A673 (cell line): Measurements from ENCODE around the gene ZCCHC3. TPM values are rescaled to one million over a fixed set of nuclear protein-coding genes. Genes with fewer than 3 reads are reported as not detected.

Experiments
- BruUV-seq: library from RNA; stranded (reverse); fragments of 400-500 nt; replicated peaks from 2 replicates; lab custom pipeline; 2021; lab: Mats Ljungman, UMichigan
- CTCF ChIA-PET: fragments of 300-600 bp; sonication (Branson Sonifier 250); formaldehyde crosslinking; loops from one replicate; lab custom pipeline; 2022; ENCODE audit warnings: antibody characterized with exemption; lab: Charles Lee
- POLR2A ChIA-PET: fragments of 300-600 bp; sonication (Branson Sonifier 250); formaldehyde crosslinking; loops from one replicate; lab custom pipeline; 2022; ENCODE audit warnings: antibody characterized with exemption; ENCODE audit not compliant: low non-redundant PET; lab: Charles Lee
- DNase-seq: peaks from one replicate; pipeline ENCODE4 v3.0.0-alpha.2; 2015; ENCODE audit warnings: low spot score
- H3K27ac ChIP-seq: fragments of 200-600 bp; sonication (generic); 2 replicates; pipeline ENCODE4 v1.5.1; 2016; ENCODE audit warnings: mixed run types, low read depth, mild to moderate bottlenecking, mixed read lengths, antibody characterized with exemption, low read length; ENCODE audit not compliant: poor library complexity, severe bottlenecking
- H3K27me3 ChIP-seq: fragments of 200-600 bp; sonication (generic); replicated peaks from 2 replicates; pipeline ENCODE4 v1.6.1; 2017; ENCODE audit warnings: mixed run types, low read depth, mild to moderate bottlenecking, mixed read lengths, antibody characterized with exemption, low read length; ENCODE audit not compliant: insufficient read depth, poor library complexity
- H3K36me3 ChIP-seq: fragments of 200-600 bp; sonication (generic); 2 replicates; pipeline ENCODE4 v1.6.1; 2016; ENCODE audit warnings: mixed run types, mild to moderate bottlenecking, mixed read lengths, antibody characterized with exemption, low read length; ENCODE audit not compliant: insufficient read depth, poor library complexity, severe bottlenecking
- H3K4me1 ChIP-seq: fragments of 200-600 bp; sonication (generic); 2 replicates; pipeline ENCODE4 v1.6.1; 2017; ENCODE audit warnings: mixed run types, mild to moderate bottlenecking, mixed read lengths, antibody characterized with exemption, low read length; ENCODE audit not compliant: insufficient read depth, poor library complexity, severe bottlenecking
- H3K4me3 ChIP-seq: fragments of 200-600 bp; sonication (generic); 2 replicates; pipeline ENCODE4 v1.5.1; 2016; ENCODE audit warnings: low read depth, mixed run types, mild to moderate bottlenecking, mixed read lengths, low read length; ENCODE audit not compliant: poor library complexity, severe bottlenecking
- H3K9me3 ChIP-seq: fragments of 200-600 bp; sonication (generic); 2 replicates; pipeline ENCODE4 v1.6.1; 2016; ENCODE audit warnings: mixed run types, low read depth, mild to moderate bottlenecking, mixed read lengths, antibody characterized with exemption, low read length; ENCODE audit not compliant: poor library complexity, severe bottlenecking
- EZH2 ChIP-seq: fragments of 200-600 bp; sonication (generic); IDR thresholded peaks from 2 replicates; pipeline ENCODE4 v1.6.1; 2017; ENCODE audit warnings: borderline replicate concordance, low read depth, mild to moderate bottlenecking, mixed read lengths, antibody characterized with exemption, low read length; ENCODE audit not compliant: poor library complexity, severe bottlenecking
- intact Hi-C: fragments of 100-400 bp; cut with micrococcal nuclease; formaldehyde crosslinking; loops from one replicate; pipeline ENCODE4 v1.10.0; 2022; ENCODE audit not compliant: unreplicated experiment
- total RNA-seq: library from RNA; stranded (reverse); gene quantifications from 2 replicates; pipeline ENCODE4 v1.2.3, GENCODE V29; 2021
- TF ChIP-seq, protein P1 (sequence below): fragments of 300-800, 200-600 bp; sonication (generic); conservative IDR thresholded peaks from 2 replicates; pipeline ENCODE4 v1.5.1; 2017; ENCODE audit warnings: low read depth, mild to moderate bottlenecking, antibody characterized with exemption, low read length, moderate library complexity, mixed read lengths

ZCCHC3 gene
- total RNA-seq, 1 experiment from 2014 or later, result 39.6 TPM

GRCh38 chr20:270517-270916, 26.9 kb upstream of the ZCCHC3 start:
- no peak for TF ChIP-seq EZH2
- TF ChIP-seq, protein P1, sequence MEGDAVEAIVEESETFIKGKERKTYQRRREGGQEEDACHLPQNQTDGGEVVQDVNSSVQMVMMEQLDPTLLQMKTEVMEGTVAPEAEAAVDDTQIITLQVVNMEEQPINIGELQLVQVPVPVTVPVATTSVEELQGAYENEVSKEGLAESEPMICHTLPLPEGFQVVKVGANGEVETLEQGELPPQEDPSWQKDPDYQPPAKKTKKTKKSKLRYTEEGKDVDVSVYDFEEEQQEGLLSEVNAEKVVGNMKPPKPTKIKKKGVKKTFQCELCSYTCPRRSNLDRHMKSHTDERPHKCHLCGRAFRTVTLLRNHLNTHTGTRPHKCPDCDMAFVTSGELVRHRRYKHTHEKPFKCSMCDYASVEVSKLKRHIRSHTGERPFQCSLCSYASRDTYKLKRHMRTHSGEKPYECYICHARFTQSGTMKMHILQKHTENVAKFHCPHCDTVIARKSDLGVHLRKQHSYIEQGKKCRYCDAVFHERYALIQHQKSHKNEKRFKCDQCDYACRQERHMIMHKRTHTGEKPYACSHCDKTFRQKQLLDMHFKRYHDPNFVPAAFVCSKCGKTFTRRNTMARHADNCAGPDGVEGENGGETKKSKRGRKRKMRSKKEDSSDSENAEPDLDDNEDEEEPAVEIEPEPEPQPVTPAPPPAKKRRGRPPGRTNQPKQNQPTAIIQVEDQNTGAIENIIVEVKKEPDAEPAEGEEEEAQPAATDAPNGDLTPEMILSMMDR, result no peak
- no peaks in the 10 kb centered on the region for H3K9me3 ChIP-seq
- intact Hi-C loops, result no loop called here
- ChIA-PET CTCF (interaction anchor here (2.2 kb wide), 1 partner anchor 60 kb away, joined by 11 read pairs; no protein-coding TSS in a partner anchor), POLR2A (no interaction called here)
- H3K4me3 ChIP-seq, result no peak overlapping the region
- DNase-seq, result no peak
- no peak overlapping the region for H3K27ac ChIP-seq
- no TSS peak for BruUV-seq
- H3K27me3 ChIP-seq, result no peaks in the 10 kb centered on the region
- no peaks in the 10 kb centered on the region for H3K36me3 ChIP-seq
- peaks cover 5% of the 10 kb centered on the region for H3K4me1 ChIP-seq

DNA sequence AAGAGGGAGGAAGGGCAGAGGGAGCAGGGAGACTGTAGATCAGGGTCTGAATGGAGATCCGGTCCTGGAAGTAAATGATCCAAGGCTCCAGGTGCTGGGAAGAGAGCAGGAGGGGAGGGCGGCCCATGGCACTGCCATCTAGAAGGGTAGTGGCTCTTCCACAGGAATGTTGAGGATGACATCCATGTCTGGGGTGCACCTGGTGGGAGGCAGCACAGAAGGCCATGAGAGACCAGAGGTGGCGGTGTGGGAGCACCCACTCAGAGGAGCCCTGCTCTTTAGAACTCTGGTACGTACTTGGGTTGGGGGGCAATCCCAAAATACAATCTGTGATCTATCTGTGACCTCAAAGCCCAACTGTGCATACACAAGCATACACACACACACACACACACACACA, 26.3 kb upstream of the ZCCHC3 start:
- intact Hi-C loops, result no loop called here
- no TSS peak for BruUV-seq
- POLR2A ChIA-PET, result interaction anchor here (0.7 kb wide), 1 partner anchor 48 kb away, joined by 6 read pairs; no protein-coding TSS in a partner anchor
- H3K27me3 ChIP-seq, result no peaks in the 10 kb centered on the region
- DNase-seq, result no peak
- H3K9me3 ChIP-seq, result no peaks in the 10 kb centered on the region
- no peak for TF ChIP-seq EZH2
- TF ChIP-seq, protein P1, result no peak
- CTCF ChIA-PET, result no interaction called here
- H3K4me1 ChIP-seq, result peaks cover 5% of the 10 kb centered on the region
- H3K36me3 ChIP-seq, result no peaks in the 10 kb centered on the region
- H3K4me3 ChIP-seq, result no peak overlapping the region
- no peak overlapping the region for H3K27ac ChIP-seq

DNA sequence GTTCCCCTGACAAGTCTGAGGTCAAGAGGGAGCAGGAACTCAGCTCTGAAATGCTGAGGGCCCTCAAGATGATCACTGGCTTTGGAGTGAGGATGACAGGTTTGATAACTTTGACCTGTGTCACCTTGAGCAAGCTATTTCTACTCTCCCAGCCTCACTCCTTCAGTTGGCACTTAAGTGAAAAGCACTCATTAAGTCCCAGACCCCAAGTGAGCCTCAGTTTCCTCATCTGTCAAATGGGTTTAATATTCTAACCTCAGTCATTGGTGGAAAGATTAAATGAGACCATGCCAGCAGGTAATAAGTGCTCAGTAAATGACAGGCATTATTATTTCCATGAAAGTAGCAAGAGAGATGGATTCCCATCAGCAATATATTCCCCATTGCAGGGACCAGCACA, 25.8 kb upstream of the ZCCHC3 start:
- no TSS peak for BruUV-seq
- intact Hi-C loops, result no loop called here

More for the DNA sequence above, 25.8 kb upstream of the ZCCHC3 start:
- DNase-seq, result no peak
- H3K36me3 ChIP-seq, result peaks cover 2% of the 10 kb centered on the region
- H3K4me1 ChIP-seq, result peaks cover 3% of the 10 kb centered on the region
- TF ChIP-seq EZH2, result no peak
- TF ChIP-seq, protein P1, result no peak
- CTCF ChIA-PET, result interaction anchor here (0.6 kb wide), 1 partner anchor 59 kb away, joined by 5 read pairs; no protein-coding TSS in a partner anchor
- POLR2A ChIA-PET, result interaction anchor here (0.7 kb wide), 1 partner anchor 48 kb away, joined by 6 read pairs; no protein-coding TSS in a partner anchor
- H3K9me3 ChIP-seq, result no peaks in the 10 kb centered on the region
- H3K27ac ChIP-seq, result no peak overlapping the region
- H3K27me3 ChIP-seq, result no peaks in the 10 kb centered on the region
- H3K4me3 ChIP-seq, result no peak overlapping the region
